Thyroid gland (tissue), 4 donors: ENCODE data around the gene AGBL2. TPM values are rescaled to one million over a fixed set of nuclear protein-coding genes. Genes with fewer than 3 reads are reported as not detected.
"Not testable (repeated sequence)": the region's sequence is repeated elsewhere in the genome, so short reads cannot be mapped to it uniquely, and the experiment has no call there.

Source experiments
- DNase-seq, 2 donors: peaks; one replicate each; pipeline ENCODE4 v3.0.0-alpha.2; 2019
- H3K27ac ChIP-seq, 3 donors: fragments of 200-600 bp; sonication (generic); 1 replicate in 2 of 3; 2 replicates in 1 of 3; pipeline ENCODE4 v1.5.1; 2016 to 2019; ENCODE audit warnings: mild to moderate bottlenecking in 1 of 3, moderate library complexity in 1 of 3
- H3K27me3 ChIP-seq: fragments of 200-600 bp; sonication (generic); one replicate; pipeline ENCODE4 v1.5.1; 2019
- H3K36me3 ChIP-seq, 2 donors: fragments of 200-600 bp; sonication (generic); one replicate each; pipeline ENCODE4 v1.5.1; 2016 to 2019
- H3K4me1 ChIP-seq, 2 donors: fragments of 200-600 bp; sonication (generic); one replicate each; pipeline ENCODE4 v1.5.1; 2017 to 2019
- H3K4me3 ChIP-seq, 3 donors: fragments of 200-600 bp; sonication (generic); replicated peaks in 1 of 3; 1 replicate in 2 of 3; 2 replicates in 1 of 3; pipeline ENCODE4 v1.5.1; 2016; ENCODE audit warnings: mild to moderate bottlenecking in 1 of 3
- H3K9me3 ChIP-seq: fragments of 200-600 bp; sonication (generic); one replicate; pipeline ENCODE4 v1.5.1; 2017
- CTCF ChIP-seq, 6 experiments: fragments of 200-600 bp in 3 of 6; fragments of 450-650 bp in 3 of 6; sonication (generic) in 3 of 6; IDR thresholded peaks; one replicate each; pipeline ENCODE4 v1.5.1; 2016 to 2019; ENCODE audit warnings: antibody characterized with exemption in 6 of 6, mild to moderate bottlenecking in 2 of 6, inconsistent platforms in 1 of 6, moderate library complexity in 1 of 6
- POLR2A ChIP-seq, 2 donors: fragments of 450-650 bp; IDR thresholded peaks; one replicate each; pipeline ENCODE4 v1.6.1; 2017; ENCODE audit warnings: antibody characterized with exemption in 2 of 2, mild to moderate bottlenecking in 2 of 2, moderate library complexity in 1 of 2
- WGBS, 2 donors: methylation state at CpG; one replicate each; pipeline ENCODE4 v1.1.5; 2017; 5-methylcytosine and 5-hydroxymethylcytosine counted together
- intact Hi-C: fragments of 100-400 bp; cut with DNase I; formaldehyde crosslinking; loops from one replicate; pipeline ENCODE4 v1.15.1; 2023
- total RNA-seq, 4 donors: library from RNA; depleted of rRNA; stranded (reverse); fragments of >200 nt; gene quantifications; one replicate each; pipeline ENCODE4 v1.2.3, GENCODE V29; 2016

Gene AGBL2
- total RNA-seq, 4 donors from 2014 or later = 0.59 to 1.1 (median 0.87) TPM

GRCh38 chr11:47714554-47715081 lies 551 bp downstream of the AGBL2 start:
- WGBS, 2 donors = 22 to 24% methylated on average over 17 to 19 of the region's 19 CpGs

GRCh38 chr11:47711816-47712215 lies 3.4 kb downstream of the AGBL2 start:
- H3K9me3 ChIP-seq = no peaks in the 10 kb centered on the region
- DNase-seq = no peak
- H3K4me3 ChIP-seq = no peak overlapping the region
- WGBS, 2 donors = 88 to 95% methylated on average over 5 of the region's 5 CpGs
- H3K27me3 ChIP-seq = no peaks in the 10 kb centered on the region
- TF ChIP-seq POLR2A (IDR thresholded peaks at IDR 0.05) (no peak), CTCF (IDR thresholded peaks at IDR 0.05) (no peak)
- H3K27ac ChIP-seq = no peak overlapping the region
- no peaks in the 10 kb centered on the region for H3K4me1 ChIP-seq
- intact Hi-C loops = no loop called here
- peaks cover 4% of the 10 kb centered on the region in 2 donors for H3K36me3 ChIP-seq

More at GRCh38 chr11:47714554-47715081, 551 bp downstream of the AGBL2 start:
- H3K27ac ChIP-seq = peak overlapping the region in 2 of 3 donors; percentile 3 to 50
- H3K36me3 ChIP-seq = peaks cover 31 to 32% of the 10 kb centered on the region in 2 donors
- no peaks in the 10 kb centered on the region for H3K27me3 ChIP-seq
- no peaks in the 10 kb centered on the region for H3K4me1 ChIP-seq
- H3K4me3 ChIP-seq = peak overlapping the region; percentile 13 to 64 (median 60)
- DNase-seq = peak in 1 of 2 donors; percentile 5
- H3K9me3 ChIP-seq = no peaks in the 10 kb centered on the region
- intact Hi-C loops = no loop called here
- TF ChIP-seq POLR2A (IDR thresholded peaks at IDR 0.05) = no peak
- TF ChIP-seq CTCF (IDR thresholded peaks at IDR 0.05) = no peak

GRCh38 chr11:47711225-47711624 lies 3.9 kb downstream of the AGBL2 start:
- DNase-seq = no peak
- H3K4me3 ChIP-seq = no peak overlapping the region
- 71 to 72% methylated on average over 5 of the region's 5 CpGs for WGBS, 2 donors
- H3K4me1 ChIP-seq = no peaks in the 10 kb centered on the region
- H3K27ac ChIP-seq = no peak overlapping the region
- intact Hi-C loops = no loop called here
- no peaks in the 10 kb centered on the region for H3K36me3 ChIP-seq
- TF ChIP-seq POLR2A (IDR thresholded peaks at IDR 0.05) (no peak), CTCF (IDR thresholded peaks at IDR 0.05) (no peak)
- H3K27me3 ChIP-seq = no peaks in the 10 kb centered on the region
- H3K9me3 ChIP-seq = no peaks in the 10 kb centered on the region

- H3K4me3 ChIP-seq, DNase-seq, H3K27ac ChIP-seq, H3K36me3 ChIP-seq, H3K9me3 ChIP-seq, intact Hi-C loops, H3K4me1 ChIP-seq, H3K27me3 ChIP-seq: not testable (repeated sequence)
- 90 to 91% methylated on average over 5 of the region's 5 CpGs for WGBS, 2 donors
Measured at GRCh38 chr11:47707275-47707786, 7.8 kb downstream of the AGBL2 start.

GRCh38 chr11:47705721-47706120 lies 9.4 kb downstream of the AGBL2 start:
- DNase-seq = no peak
- no peaks in the 10 kb centered on the region for H3K9me3 ChIP-seq
- no peaks in the 10 kb centered on the region for H3K36me3 ChIP-seq
- intact Hi-C loops = no loop called here
- 69 to 83% methylated on average over 1 of the region's 1 CpG for WGBS, 2 donors
- no peak overlapping the region for H3K4me3 ChIP-seq
- H3K4me1 ChIP-seq = no peaks in the 10 kb centered on the region
- H3K27ac ChIP-seq = no peak overlapping the region
- no peak for TF ChIP-seq POLR2A (IDR thresholded peaks at IDR 0.05)
- no peak for TF ChIP-seq CTCF (IDR thresholded peaks at IDR 0.05)
- H3K27me3 ChIP-seq = no peaks in the 10 kb centered on the region
